ENCODE measurements around the gene TRIM43.
"Not testable (repeated sequence)": the region's sequence is repeated elsewhere in the genome, so short reads cannot be mapped to it uniquely, and the experiment has no call there.

The TRIM43 gene

DNA sequence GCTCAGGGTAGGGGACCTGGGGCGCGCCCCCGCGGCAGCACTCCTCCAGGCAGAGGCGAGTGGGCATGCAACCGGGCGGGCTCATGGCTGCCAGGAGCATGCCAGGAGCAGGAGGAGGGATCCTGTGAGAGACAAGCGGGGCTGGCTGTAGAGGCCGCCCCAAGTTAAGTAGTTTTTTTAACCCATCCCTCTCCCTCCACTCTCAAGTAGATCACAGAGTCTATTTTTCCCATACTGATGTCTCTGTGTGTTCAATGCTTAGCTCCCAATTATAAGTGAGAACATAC lies 49.4 kb downstream of the TRIM43 start:
- DNase-seq (ENCODE audit: low spot score), result not testable (repeated sequence)

DNA sequence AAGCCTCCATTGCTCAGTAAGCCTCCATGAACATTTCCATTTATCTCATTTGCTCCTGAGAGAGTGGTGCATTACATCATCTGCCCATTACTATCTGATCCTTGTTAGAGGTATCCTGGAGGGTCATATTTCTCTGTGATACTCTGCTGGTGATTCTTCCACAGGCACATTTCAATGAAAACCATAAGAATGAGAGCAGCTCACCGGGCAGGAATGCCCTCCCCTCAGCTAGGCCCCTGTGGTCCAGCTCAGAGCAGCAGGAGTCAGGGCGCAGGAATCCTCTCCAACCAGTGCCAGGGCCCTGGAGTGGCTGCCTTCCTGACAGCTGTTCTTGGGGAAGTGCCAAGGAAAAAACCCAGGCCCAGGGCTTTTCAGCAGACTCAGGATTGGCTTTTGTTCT lies 50.0 kb downstream of the TRIM43 start:
- not testable (repeated sequence) for DNase-seq (ENCODE audit: low spot score)

DNA sequence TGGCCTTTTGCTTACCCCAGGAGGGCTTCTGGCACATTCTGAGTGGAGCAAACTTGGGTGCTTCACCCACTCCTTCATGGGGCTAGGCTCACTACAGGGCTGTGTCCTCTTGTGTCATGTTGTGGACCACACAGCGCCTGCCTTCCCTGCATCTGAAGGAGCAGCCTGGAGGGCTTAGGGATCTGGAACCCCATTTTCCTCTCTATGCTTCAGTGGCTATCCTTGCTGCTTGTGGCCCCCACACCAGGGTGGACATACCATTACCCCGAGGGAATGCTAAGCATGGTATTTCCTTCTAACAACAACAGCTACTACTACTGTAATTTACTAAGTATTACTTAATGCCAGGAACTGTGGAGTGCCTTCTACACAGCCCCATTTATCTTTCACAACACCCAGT lies 50.6 kb downstream of the TRIM43 start:
- DNase-seq (ENCODE audit: low spot score), result not testable (repeated sequence)

DNA sequence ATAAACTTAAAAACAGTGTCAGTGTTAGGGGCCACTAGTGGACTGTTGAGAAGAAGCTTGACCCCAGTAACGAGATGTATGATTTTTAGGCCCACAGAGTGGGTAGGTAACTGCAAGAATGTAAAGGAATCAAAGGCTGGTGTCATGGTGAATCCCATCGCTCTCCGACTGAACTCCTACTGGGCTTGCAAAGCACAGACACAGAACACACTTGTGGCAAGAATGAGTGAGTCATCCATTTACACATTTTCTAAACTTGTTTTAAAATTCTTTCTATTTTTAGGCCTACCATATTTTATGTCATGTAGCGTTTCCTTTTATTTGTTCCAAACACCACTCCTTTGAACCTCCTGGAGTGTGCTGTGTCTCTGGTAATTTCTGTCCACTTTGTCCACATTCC lies 51.1 kb downstream of the TRIM43 start:
- not testable (repeated sequence) for DNase-seq (ENCODE audit: low spot score)

DNA sequence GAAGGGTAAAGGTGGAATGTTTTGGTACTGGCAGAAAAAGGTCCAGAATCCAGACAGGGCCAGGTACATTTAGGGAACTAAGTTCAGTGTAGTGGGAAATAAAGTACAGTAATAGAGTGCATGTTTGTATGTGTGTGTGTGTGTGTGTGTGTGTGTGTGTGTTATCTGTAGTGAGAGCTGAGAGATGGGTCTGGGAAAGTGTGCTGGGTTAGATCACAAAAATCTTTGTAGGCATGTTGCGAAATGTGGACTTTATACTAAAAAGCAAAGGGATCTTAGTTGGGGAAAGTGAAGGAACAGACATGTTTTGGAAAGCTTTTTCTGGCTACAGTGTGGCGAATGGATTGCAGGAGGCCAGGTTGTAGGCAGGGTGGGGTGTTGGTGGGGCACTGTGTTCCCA lies 53.5 kb downstream of the TRIM43 start:
- DNase-seq (ENCODE audit: low spot score), result not testable (repeated sequence)

DNA sequence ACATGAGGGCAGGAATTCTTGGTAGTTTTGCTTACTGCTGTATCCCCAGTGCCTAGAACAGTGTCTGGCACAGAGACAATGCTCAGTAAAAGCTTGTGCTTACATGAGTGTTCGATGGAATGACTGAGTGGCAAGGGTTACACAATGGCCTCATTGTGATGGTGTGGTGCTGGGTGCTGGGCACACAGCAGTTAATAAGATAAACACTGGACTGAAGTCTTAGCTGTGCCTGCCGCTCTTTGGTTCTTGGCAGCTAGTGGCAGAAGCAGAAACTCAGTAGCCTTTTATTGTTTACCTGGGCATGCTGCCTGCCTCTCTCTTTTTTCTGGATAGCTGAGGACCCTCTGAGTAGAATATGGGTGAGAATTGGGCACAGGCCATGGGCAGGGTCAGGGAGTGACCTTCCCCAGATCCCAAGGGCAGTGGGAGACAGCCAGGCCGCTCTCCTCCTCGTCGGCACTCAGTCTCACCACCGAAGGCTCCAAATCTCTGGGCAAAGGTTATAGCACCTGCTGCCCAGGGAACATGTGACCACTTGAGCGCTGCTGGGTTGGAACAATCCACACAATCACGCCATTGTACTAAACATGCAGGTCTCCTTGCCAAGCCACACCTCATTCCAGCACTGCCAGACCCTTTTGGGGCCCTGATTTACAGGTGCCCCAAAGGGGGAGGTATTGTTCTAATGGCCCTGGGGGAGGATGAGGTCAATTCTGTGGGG lies 54.6 kb downstream of the TRIM43 start:
- DNase-seq (ENCODE audit: low spot score), result not testable (repeated sequence)

DNA sequence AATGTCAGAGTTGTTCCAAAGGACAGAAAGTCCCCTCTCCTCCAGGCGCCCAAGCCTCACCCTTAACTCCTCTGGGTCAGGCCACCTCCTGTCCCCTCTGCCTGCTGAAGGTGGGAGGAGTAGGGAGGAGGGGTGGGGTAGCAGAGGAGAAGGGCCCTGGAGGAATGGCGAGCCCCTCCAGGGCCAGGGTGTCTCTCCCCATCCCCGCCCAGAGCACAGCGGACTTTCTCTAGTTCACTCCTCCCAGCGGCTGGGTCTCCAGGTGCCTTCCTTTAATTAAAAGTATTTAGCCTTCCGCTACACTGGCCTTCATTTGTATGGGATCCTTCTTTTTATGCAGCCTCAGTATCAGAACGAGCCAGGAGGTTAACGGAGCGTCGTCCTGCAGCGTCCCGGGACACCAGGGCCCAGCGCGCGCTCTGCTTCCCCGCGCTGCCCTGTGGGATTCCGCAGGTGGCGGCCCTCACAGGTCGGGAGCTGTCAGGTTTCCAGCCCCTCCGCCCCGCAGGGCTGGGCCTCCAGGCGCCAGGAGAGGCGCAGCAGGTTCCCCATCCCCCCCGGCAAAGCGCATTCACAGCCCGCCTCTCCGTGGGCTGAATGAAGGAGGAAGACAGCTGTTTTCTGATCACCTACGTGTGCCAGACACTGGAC lies 57.2 kb downstream of the TRIM43 start:
- not testable (repeated sequence) for DNase-seq (ENCODE audit: low spot score)

Small RNA genes within 50 kb of the gene (small RNA-seq; reads per million reads assigned to genes)
- gene AC009237.4 (0 reads per million in 2 experiments), gene AC009237.7 (0 reads per million in 2 experiments)

Measured in SK-N-DZ (cell line).